NCI-H187 (cell line): ENCODE data around the gene SPACDR.

Experiments used
- DNase-seq, 2 experiments: peaks; one replicate each; lab custom pipeline; 2025; lab: John Stamatoyannopoulos, UW

Gene SPACDR

DNA sequence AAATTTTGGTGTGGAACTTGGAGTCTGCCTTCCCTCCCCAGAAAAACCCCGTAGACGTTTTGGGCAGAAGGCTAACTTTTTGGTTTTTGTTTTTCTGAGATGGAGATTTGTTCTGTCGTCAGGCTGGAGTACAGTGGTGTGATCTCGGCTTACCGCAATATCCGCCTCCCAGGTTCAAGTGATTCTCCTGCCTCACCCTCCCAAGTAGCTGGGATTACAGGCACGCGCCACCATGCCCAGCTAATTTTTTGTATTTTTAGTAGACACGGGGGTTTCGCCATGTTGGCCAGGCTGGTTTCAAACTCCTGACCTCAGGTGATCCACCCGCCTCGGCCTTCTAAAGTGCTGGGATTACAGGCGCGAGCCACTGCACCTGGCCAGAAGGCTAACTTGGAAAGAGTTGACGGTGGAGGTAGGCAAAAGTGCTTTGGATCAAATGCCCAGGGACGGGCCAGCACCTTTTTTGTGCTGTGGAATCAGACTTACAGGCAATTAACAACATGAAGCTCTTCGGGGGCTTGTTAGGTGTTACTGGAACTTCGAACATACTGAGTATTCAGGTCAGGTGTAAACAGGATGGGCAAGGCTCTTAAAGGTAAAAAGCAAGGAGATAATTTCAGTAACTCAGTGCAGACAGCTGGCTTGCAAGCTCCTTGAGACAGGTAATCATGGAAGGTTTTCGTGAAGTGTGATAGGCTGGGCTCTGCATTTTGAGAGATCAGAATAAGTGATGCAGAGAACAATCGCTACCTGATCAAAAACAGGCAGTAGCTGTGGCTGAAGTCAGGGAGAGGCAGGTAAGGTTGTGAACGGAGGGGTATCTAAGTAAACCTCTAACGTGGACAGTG lies 29.5 kb downstream of the SPACDR start:
- no peak for DNase-seq

DNA sequence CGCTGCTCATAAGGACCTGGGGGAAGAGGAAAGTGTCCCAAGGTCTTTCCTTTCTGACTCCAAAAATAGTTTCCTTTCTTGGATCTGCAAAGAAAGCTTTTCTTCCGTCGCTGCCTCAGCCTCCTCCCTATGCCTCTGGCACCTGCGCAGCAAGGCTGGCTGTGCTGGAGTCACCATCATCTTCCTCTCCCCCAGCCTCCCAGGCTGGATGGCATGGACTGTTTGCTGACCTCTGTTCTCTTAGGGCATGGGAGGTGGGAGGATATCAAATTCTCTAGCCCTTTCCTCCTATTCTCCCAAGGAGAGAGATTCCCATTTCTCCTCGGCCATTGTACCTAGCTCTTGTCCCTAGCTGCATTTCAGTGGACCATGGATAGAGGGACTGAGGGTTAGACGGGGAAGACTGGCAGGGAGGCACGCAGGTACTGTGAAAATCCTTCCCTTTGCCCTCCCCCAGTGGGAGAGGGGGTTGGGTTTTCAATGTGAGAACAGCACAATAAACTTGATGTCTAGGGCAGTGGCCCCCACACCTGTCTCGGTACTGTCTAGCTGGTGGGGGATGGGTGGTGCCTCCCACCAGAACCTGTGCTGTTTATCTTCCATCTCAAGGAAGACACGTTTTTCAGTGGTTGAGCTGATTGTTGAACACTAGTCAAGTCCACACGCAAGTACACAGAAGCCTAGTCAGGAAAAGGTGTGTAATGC lies 30.3 kb downstream of the SPACDR start:
- no peak for DNase-seq

DNA sequence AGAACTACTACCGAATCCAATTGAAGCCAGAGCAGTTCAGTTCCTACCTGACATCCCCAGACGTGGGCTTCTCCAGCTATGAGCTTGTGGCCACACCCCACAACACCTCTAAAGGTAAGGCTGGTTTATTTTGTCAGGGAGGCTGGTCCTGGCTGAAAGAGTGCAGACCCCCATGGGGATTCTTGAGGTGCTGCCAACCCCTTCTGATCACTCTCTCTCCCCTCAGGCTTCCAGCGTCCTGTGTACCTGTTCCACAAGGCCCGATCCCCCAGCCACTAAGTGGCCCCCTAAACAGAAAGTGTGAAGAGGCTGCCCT lies 30.8 kb downstream of the SPACDR start:
- no peak for DNase-seq

DNA sequence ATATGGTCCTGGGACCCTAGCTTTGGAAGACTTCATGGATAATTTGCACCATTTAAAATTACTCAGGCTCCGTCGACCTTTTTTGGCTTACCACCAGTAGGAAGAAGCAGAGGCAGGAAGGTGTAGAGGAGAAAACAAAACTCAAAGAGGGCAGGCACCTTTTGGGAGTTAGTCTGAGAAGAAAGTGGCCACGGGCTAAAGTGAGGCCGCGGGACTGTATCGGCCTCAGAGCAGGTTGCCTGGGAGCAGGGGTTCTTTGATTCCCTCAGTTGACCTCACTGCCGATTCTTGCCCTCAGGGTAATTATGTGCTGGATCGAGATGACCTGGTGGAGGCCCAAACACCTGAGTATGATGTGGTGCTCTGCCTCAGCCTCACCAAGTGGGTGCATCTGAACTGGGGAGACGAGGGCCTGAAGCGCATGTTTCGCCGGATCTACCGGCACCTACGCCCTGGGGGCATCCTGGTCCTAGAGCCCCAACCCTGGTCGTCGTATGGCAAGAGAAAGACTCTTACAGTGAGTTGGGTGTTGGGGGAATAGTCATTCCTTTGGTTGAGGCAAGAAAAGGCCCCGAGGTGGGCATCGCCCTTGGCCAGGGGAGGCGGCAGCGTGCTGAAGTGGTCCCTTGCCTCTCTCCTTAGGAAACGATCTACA lies 31.3 kb downstream of the SPACDR start:
- no peak for DNase-seq

DNA sequence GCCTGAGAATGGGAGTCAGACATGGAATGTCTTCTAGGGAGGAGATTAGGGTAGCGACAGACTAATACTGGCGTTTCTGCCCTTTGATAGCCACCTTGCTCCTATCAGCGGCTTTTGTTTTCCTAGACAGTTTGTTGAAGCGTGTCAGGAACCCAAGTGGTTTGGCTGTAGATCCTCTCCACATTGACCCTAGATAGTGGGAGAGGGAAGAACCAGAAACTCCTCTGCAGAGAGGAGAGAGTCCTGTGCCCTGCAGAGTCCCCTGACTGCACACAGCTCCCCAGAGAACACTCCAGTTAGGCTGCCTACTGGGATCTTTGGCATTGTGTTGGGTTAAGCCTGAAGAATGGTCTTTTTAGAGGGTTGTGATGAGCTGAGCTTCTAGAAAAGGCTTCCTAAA lies 32.0 kb downstream of the SPACDR start:
- DNase-seq, result no peak

DNA sequence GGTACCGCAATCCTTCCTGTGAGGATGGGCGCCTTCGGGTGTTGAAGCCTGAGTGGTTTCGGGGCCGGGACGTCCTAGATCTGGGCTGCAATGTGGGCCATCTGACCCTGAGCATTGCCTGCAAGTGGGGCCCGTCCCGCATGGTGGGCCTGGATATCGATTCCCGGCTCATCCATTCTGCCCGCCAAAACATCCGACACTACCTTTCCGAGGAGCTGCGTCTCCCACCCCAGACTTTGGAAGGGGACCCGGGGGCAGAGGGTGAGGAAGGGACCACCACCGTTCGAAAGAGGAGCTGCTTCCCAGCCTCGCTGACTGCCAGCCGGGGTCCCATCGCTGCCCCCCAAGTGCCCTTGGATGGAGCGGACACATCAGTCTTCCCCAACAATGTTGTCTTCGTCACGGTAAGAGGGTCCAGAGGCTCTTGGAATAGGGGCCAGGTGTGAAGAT lies 32.7 kb downstream of the SPACDR start:
- no peak for DNase-seq

DNA sequence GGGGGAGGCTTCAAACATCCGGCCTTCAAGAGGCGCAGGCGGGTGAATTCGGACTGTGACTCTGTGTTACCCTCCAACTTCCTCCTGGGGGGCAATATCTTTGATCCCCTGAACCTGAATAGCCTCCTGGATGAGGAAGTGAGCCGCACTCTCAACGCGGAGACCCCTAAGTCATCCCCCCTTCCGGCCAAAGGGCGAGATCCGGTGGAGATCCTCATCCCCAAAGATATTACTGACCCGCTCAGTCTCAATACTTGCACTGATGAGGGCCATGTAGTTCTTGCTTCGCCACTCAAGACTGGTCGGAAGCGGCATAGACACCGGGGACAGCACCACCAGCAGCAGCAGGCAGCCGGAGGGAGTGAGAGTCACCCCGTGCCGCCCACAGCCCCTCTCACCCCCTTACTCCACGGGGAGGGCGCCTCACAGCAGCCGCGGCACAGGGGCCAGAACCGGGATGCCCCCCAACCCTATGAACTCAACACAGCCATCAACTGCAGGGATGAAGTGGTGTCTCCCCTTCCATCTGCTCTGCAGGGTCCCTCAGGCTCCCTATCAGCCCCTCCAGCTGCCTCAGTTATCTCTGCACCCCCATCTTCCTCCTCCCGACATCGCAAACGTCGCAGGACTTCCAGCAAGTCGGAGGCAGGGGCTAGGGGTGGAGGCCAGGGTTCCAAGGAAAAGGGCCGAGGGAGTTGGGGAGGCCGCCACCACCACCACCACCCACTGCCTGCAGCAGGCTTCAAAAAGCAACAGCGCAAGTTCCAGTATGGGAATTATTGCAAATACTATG lies 33.4 kb downstream of the SPACDR start:
- no peak for DNase-seq

DNA sequence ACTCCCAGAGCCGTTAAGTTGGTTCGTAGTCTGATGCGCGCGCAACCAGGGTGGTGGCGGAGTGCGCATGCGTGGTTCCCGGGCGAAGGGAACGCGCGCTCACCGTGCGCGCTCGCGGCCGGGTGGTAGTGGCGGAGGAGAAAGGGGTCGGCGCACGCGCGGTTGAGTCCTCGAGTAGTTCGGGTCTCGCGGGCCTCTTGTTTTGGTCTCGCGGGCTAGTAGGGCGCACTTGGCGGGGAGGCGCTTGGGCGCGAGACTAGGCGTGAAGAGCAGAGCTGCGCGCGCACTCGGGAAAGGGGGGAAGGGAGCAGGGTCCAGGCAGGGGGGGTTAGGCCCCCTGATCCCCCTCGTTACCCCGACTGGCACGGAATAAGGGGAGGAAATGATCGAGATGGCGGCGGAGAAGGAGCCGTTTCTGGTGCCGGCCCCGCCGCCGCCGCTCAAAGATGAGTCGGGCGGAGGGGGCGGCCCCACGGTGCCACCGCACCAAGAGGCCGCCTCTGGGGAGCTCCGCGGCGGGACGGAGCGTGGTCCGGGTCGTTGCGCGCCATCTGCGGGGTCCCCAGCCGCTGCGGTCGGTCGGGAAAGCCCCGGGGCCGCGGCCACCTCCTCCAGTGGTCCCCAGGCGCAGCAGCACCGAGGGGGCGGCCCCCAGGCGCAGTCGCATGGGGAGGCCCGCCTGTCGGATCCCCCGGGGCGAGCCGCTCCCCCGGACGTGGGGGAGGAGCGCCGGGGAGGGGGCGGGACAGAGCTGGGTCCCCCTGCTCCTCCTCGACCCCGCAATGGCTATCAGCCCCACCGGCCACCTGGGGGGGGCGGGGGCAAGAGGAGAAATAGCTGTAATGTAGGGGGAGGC lies 34.2 kb downstream of the SPACDR start, which contains the start of gene MEPCE:
Gene MEPCE (plus strand): TSS at position 195 of the 856 bp plus-strand sequence. CDS start 188 bp downstream, at position 383.
- DNase-seq, result peak; percentile 95 to 97

DNA sequence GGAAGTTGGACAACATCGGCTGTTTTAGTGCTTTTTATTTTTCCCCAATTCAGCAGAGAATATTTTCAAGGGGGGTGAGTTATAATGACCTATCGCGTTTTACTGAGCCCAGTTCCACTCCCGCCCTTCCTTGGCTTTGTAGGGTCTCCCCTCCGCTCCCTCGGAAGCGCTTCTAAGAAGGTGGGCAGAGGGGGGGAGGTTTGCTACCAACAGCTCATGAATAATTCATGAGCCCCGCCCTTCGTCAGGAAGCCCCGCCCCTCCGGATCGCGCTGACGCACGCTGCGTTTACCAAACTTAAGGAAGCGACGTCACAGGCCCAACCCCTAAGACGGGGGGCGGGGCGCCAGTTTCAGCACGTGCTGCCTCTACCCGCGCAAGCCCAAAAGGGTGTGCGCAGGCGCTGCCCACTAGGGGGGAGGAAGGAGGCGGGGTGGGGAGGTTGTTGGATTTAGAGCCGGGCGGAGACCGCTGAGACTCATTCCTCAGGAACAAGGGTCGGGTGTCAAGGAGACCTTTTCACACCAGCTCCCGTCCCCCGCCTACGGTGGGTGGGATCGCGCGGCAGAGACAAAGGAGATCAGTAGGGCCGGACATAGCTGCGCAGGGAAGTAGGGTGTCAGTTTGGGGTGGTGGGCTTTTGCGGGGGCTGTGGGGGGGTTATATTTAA lies 35.0 kb downstream of the SPACDR start:
- peak; percentile 99 to 100 for DNase-seq

DNA sequence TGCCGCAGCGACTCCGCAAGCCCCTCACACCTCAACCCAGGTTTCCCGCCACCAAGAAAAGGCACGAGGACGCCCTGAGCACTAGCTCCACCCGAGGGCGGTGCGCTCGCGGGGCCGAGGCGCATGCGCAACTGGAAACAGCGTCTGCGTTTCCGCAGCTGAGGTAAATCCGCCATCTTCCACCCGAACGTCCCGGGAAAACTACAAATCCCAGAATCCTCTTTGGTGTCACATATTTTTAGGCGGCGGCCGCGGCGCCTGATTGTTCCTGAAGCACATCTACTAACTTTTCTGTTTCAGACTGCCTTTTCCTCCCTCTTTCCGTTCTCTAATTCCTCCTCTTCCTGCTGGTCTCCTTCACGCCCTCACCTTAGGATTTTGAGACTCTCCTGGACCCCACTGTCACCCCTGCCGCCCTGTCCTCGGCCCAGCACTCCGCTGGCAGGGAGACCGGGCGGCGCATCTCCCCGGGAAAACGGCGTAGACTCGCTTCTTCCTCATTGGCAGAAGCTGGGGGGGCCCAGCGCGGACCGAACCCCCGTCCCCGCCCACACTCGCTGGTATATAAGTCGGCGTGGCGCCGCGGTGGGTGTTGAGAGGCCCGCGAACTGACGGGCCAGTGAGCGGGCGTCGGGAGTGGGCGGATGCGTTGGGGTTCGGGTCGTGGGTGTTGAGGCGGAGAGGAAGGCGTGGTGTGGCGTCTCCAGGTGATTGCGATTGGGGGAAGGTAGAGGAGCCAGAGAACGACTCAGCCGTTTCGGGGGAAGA lies 35.7 kb downstream of the SPACDR start, which contains the start of gene ZCWPW1:
Gene ZCWPW1 (minus strand): TSS at position 505 of the 768 bp plus-strand sequence. CDS start 8,054 bp downstream, outside the sequence.
- peak; percentile 95 to 97 for DNase-seq

DNA sequence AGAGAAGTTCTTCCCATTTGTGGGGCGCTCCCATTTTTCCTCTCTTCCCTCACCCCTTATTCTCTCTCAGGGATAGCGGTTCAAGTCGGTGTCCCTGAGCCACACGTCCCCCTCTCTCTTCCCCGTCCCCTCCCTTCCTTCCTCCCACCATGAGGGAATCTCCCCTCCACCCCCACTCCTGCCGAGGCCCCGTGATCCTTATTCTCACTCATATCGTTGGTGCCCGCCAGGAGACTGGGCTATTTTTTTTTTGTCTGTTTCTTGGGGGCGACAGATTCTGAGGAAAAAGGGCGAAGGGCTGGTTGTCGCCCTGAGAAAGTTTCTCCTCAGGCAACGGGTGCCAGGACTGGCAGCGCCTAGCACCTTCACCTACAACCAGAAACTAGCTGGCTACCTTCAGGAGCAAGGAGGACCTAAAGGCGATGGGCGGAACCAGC lies 36.3 kb downstream of the SPACDR start:
- no peak for DNase-seq

DNA sequence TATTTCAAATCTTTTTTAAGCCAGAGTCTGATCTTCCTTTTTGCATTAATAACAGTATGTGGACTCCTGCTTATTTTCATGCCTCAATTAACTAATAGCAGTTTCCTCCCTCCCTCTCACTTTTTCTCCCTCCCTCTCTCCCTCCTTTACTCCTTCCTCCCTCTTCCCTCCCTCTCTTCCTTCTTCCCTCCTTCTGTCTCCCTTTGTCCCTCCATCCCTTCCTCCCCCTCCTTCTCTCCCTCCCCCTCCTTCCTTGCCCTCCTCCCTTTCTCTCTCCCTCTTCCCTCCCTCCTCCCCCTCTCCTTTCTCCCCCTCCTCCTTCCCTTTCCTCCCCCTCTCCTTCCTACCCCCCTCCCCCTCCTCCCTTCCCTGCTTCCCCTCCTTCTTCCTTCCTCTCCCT lies 37.5 kb downstream of the SPACDR start:
- no peak for DNase-seq

DNA sequence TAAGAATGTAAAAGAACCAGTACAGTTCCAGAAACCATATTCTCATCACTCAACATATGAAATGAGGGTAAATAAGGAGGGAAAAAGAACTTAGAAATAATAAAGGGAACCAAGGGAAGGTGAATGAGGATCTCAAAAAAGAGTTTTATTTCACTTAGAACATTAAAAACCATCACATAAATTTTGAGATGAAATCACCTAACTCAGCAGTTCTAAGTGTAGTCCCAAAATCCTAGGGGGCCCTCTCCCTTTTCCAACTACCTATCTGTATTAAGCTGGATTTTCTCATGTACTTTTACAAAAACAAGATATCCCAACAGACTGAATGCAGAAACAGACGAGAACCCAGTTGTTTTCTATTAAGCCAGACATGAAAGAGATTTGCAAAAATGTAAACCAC lies 38.7 kb downstream of the SPACDR start:
- no peak for DNase-seq

DNA sequence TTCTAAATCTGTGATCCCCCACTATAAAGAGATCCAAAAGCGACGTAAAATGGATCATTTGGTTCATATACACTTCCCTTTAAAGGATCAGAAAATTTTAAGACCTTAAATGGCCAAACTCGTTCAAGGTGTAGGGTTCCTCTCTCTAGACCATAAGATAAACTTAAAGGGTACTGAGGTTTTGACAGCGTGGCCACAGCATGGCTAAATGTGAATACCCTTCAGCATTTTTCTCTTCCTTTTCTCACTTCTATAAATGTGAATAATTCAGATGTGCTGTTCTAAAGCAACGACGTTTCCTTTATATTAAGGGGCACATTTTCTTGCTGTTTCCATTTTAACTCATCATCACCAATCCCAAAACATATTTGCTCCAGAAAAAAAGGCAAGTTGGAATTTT lies 40.7 kb downstream of the SPACDR start:
- no peak for DNase-seq

DNA sequence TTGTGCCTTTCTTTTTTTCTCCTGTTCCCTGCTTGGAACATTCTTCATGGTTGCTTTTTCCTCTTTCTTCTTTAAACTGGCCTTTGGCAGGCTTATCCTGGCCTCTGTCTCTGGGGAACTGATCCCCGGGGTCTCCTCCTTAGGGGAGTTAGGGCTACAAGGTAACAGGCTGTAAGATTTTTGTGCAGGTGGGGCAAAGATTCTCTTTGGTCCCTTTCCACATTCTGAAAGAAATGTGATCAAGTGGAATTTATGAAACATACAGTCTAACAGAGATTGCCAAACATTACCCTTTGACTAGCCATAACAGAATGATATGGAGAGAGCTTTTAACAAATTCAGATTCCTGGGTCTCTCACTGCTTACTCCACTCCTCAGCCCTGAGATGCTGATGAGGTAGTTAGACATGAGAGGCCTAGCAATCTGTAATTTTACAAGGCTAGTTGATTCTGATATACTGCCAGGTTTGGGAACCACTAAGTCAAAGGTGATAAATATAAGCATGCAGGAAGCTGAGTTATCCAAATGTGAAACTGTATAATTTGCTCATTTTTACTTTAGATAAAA lies 44.3 kb downstream of the SPACDR start:
- no peak for DNase-seq

DNA sequence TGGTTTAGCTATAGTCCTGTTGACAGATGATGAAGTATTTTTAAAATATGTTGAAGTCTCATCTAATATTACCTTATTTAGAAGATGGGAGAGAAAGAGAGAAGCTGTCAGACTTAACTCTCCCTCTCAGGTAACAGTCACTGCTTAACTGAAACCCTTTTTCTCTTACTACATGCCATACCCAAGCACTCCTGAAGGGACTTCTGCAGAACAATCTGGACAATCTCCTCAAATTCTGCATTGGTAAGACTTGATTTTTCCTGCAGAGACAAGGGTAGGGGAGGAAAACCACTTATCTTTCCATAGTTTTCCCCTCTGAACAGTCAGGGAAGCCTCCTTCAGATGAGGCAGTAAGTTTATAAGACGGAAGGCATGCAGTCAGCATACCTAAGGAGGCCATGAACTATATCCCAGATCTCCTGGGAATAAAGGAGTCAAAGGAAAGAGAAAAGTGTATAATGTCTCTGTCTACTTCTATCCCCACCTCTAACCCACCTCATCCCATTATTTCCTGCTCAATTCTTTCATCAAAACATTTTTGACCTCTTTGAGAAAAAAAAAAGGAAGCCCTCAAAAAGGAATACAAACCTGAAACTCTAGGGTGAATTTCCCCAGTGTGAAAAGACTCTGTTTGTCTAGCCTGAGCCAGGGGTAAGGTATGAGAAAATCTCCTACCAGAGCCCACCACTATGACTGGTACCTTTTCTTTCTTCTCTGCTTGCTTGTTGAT lies 45.0 kb downstream of the SPACDR start:
- no peak for DNase-seq

DNA sequence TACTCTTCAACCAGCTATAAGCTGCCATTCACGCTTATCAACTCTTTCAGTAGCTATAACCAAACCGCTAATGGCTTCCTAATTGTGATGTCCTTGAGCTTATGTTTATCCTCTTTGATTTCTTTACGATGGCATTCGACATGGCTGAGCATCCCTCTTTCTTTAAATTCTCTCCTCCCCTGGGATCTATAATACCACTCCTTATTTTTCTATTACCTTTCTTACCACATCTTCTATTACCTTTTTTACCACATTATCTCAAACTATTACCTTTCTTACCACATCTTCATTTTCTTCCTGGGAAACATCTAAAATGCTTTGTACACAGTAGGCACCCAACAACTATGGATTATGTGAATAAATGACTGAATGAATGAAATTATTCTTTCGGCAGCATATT lies 48.6 kb downstream of the SPACDR start:
- DNase-seq, result no peak

DNA sequence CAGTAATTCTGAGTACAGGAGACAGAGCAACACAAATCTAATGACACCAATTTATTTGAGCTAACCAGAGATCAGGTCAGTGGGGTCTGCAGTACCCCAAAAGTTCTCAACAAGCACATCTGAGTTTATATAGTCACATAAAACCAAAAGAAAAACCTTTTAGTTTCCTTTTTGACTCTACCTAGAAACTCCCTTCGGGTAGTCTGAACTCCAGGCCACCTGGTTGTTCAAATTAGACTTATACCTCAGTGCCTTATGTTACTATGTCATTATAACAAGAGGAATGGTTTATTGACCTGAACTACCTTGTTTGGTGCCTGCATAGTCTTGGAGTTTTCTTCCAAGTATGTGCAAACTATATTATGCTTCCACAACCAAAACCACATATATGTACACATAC lies 50.2 kb downstream of the SPACDR start:
- DNase-seq, result no peak

DNA sequence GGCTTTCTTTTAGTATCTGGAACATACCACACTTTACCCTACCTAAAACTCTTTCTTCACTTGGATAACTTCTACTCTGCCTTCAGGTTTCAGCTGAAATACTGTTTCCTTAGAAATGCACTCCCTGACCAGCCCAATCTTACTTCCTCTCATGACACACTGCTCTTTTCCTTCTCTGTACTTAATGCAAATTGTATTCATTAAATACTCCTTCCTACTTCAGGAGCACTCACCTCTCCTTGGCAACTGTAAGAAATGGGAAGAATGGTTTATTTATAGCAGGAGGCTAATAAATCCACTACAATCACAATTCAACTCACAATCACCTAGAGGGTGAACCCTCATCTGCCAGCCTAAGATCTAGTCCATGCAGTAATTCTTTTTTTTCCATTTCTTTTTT lies 50.7 kb downstream of the SPACDR start:
- no peak for DNase-seq
